Tibial nerve (tissue), 4 donors: Measurements from ENCODE around the gene KRT37.

Source experiments
- CTCF ChIP-seq, 5 experiments: fragments of 200-600 bp in 3 of 5; fragments of 450-650 bp in 2 of 5; sonication (generic) in 3 of 5; IDR thresholded peaks; one replicate each; pipeline ENCODE4 v1.5.1; 2016 to 2019; ENCODE audit warnings: antibody characterized with exemption in 5 of 5, mild to moderate bottlenecking in 3 of 5, moderate library complexity in 2 of 5
- EP300 ChIP-seq, 2 donors: sonication (generic); formaldehyde crosslinking; IDR thresholded peaks; one replicate each; pipeline ENCODE4 v1.6.1; 2017; ENCODE audit warnings: antibody characterized with exemption in 2 of 2, mild to moderate bottlenecking in 1 of 2
- POLR2A ChIP-seq, 2 donors: fragments of 450-650 bp; IDR thresholded peaks; one replicate each; pipeline ENCODE4 v1.6.1; 2017; ENCODE audit warnings: antibody characterized with exemption in 2 of 2, mild to moderate bottlenecking in 2 of 2, moderate library complexity in 2 of 2

GRCh38 chr17:41444640-41445039 is 20.3 kb upstream of the KRT37 start:
- TF ChIP-seq CTCF (IDR thresholded peaks at IDR 0.05) (no peak), EP300 (IDR thresholded peaks at IDR 0.05) (no peak), POLR2A (IDR thresholded peaks at IDR 0.05) (no peak)
